Measurements from ENCODE around the gene LGR6. TPM values are rescaled to one million over a fixed set of nuclear protein-coding genes. Genes with fewer than 3 reads are reported as not detected.
"Not testable (repeated sequence)": the region's sequence is repeated elsewhere in the genome, so short reads cannot be mapped to it uniquely, and the experiment has no call there.

Gene LGR6
- total RNA-seq, 1 experiment from 2014 or later = 30.3 TPM

DNA sequence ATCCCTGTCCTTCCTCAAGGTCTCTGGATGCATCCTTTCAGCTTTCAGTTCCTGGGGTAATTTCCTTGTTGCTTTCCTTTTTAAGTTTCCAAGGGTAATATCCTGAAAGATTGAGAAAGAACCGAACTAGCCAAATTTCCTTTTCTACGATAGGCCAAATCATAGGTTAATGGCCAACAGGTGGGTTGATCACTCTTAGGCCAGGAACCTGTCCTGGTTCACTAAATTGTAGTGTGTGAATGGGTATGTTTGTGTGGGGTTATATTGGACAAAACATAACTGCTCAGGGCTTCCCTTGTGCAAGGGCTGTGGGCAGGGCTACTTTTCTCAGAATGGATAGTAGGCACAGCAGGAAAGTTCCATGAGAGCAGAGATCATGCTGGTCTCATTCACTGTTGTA, 131.0 kb downstream of the LGR6 start:
- DNase-seq (ENCODE audit: low read depth) = no peak

- DNase-seq (ENCODE audit: low read depth) = peak; percentile 20
These were observed 136.3 kb downstream of the LGR6 start for GRCh38 chr1:202329891-202330290.

- DNase-seq (ENCODE audit: low read depth) = no peak
These were observed 140.3 kb downstream of the LGR6 start for GRCh38 chr1:202333861-202334260.

- peak; percentile 50 for DNase-seq (ENCODE audit: low read depth)
These were observed 150.2 kb downstream of the LGR6 start for GRCh38 chr1:202343652-202344349.

DNA sequence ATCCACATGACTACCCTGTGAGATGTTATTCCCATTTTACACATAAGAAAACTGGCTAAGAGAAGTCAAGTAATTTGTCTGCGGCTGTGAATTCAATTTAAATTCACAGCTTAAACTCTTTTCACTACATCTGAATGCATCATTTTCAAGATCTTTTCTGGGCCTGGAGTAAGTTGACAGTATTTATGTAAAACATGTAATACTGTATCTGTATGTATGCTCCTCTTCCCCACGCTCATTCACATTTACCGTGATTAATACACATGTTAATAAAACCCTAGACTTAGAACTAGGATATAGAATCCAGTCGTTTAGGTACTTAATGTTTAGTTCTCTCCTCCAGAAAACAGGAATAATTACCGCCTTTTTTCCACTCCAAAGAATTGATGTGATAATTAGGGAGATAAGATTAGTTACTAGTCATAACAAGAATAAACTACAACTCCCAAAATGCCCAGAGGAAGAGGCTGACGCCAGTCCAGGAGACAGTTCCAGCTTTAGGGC, 154.5 kb downstream of the LGR6 start:
- DNase-seq (ENCODE audit: low read depth) = no peak

DNA sequence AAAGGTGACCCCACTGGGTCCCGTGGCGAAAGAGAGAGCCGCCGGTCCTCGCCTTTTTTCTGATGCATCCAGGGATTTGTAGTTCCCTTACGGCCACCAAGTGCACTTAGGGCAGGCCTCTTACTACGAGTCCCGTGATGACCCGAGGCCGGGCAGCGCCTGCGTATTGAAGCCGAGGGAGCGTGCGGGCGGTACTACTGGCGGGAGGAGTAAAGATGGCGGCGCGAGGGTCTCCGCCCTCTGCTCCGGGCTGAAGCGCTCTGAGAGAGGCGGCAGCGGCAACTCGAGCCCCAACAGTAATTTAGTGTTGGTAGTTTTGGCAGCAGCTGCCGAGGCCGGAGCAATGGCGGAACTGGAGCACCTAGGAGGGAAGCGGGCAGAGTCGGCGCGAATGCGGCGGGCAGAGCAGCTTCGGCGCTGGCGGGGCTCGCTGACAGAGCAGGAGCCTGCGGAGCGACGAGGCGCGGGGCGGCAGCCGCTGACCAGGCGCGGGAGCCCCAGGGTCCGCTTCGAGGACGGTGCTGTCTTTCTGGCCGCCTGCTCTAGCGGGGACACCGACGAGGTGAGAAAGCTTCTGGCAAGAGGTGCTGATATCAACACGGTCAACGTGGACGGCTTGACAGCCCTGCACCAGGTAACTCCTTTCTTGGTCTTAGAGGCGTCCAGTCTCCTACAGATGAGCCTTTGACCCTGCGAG, 155.1 kb downstream of the LGR6 start, which contains the start of gene PPP1R12B:
TSS of gene PPP1R12B (plus strand) at position 191 of the 697 bp plus-strand sequence. CDS start at position 344, 153 bp downstream.
- DNase-seq (ENCODE audit: low read depth) = peak; percentile 98

DNA sequence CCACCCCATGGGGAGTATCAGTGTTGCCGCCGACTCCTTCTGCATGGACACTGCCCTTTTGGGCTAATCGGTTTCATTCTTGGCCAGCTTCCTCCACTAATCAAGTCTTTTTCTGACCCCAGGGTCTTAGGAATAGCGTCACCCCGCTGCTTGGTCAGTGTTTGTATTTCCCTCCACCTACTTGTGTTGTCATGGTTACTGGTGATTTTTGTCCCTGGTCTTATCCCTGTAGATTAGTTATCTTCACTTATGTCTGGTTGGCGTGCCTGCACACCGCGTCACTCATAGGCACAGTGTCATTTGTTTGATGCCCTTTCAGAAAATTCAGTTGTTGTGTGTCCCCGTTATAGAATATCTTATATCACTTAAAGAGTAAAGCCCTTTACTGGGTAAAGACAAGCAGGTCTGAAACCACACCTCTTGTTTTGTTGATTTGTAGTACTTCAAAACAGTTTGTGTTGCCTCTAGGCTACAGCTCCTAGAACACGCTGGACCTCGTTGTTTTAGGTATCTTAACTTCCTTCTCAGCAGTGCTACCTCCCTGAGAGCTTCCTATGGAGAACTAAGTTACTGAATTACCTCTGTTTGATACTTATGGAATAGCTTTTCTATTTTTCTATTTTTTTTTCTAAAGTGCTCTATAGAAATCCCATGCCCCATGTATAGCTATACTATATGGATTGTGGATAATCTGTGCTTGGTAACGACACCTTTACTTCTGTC, 155.8 kb downstream of the LGR6 start:
- peak; percentile 75 for DNase-seq (ENCODE audit: low read depth)

DNA sequence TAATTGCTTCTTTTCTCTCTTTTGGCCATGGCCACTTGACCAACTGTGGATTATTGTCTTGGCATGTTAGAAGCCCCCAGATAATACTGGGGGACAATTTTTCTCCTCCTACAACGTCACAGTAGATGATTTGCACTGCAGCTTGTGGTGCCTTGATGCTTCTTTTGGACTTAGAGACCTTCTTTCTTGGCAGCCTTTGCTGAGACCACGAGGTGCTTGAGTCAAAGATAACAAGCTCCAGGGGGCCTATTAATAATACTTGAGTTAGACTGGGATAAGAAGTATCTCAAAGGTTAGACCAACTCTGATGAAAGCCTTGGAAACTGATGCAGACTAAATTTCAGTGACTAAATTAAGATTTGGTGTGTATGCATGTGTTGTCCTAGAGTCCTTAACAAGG, 158.1 kb downstream of the LGR6 start:
- DNase-seq (ENCODE audit: low read depth) = no peak

- DNase-seq (ENCODE audit: low read depth) = not testable (repeated sequence)
These were observed 159.1 kb downstream of the LGR6 start for GRCh38 chr1:202352583-202353197.

- no peak for DNase-seq (ENCODE audit: low read depth)
These were observed 162.4 kb downstream of the LGR6 start for GRCh38 chr1:202355944-202356553.

- no peak for DNase-seq (ENCODE audit: low read depth)
These were observed 163.9 kb downstream of the LGR6 start for GRCh38 chr1:202357506-202357905.

GRCh38 chr1:202361224-202361623, 167.6 kb downstream of the LGR6 start:
- DNase-seq (ENCODE audit: low read depth) = no peak

GRCh38 chr1:202361701-202362100, 168.1 kb downstream of the LGR6 start:
- no peak for DNase-seq (ENCODE audit: low read depth)

DNA sequence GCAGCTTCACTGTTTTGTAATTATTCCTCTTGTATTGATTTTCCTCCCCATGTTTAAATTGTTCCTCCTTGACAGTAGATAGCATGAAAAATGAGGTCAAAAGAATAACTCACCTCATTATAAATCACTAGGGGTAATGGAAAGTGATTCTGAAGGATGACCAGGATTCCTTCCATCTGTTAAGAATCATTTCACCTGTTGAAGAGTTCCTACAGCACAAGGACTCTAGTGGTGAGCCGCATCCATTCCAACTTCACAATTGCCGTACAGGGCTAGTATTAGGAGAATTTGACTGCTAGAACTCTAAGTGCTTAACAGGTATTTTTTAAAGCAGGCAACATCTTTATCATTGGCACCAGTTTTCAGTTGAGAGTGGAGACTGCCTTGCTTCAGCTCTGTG, 168.6 kb downstream of the LGR6 start:
- DNase-seq (ENCODE audit: low read depth) = no peak

GRCh38 chr1:202365092-202365815, 171.7 kb downstream of the LGR6 start:
- DNase-seq (ENCODE audit: low read depth) = peak; percentile 34

GRCh38 chr1:202367271-202367670, 173.7 kb downstream of the LGR6 start:
- peak; percentile 39 for DNase-seq (ENCODE audit: low read depth)

Other genes starting within 250 kb of the LGR6 start
- 0.49 and 0.60 TPM in 2 replicates for gene LMOD1, start 247.3 kb upstream of the LGR6 start, total RNA-seq (2014; rRNA removed; shearing (Covaris generic))
- gene TIMM17A, start 238.3 kb upstream of the LGR6 start, total RNA-seq (2014; rRNA removed; shearing (Covaris generic)) = 64.5 and 74.3 TPM in 2 replicates
- gene RNPEP, start 211.2 kb upstream of the LGR6 start, total RNA-seq (2014; rRNA removed; shearing (Covaris generic)) = 46.6 and 55.4 TPM in 2 replicates
- not detected in 2 replicates for gene ELF3, start 183.2 kb upstream of the LGR6 start, total RNA-seq (2014; rRNA removed; shearing (Covaris generic))
- gene GPR37L1, start 70.9 kb upstream of the LGR6 start, total RNA-seq (2014; rRNA removed; shearing (Covaris generic)) = not detected in 2 replicates
- 15.7 and 18.9 TPM in 2 replicates for gene ARL8A, start 49.1 kb upstream of the LGR6 start, total RNA-seq (2014; rRNA removed; shearing (Covaris generic))
- not detected in 2 replicates for gene PTPN7, start 33.2 kb upstream of the LGR6 start, total RNA-seq (2014; rRNA removed; shearing (Covaris generic))
- 266 and 294 TPM in 2 replicates for gene UBE2T, start 148.1 kb downstream of the LGR6 start, total RNA-seq (2014; rRNA removed; shearing (Covaris generic))
- gene PPP1R12B, start 154.9 kb downstream of the LGR6 start, total RNA-seq (2014; rRNA removed; shearing (Covaris generic)) = 11.2 and 18.2 TPM in 2 replicates

Data from RPMI7951 (cell line).